Pons (tissue), 1 donor: ENCODE measurements around the gene DAZAP1.
A peak's percentile ranks its signal among the peaks of the same experiment; 100 is the strongest.
"Not testable (repeated sequence)": the region's sequence is repeated elsewhere in the genome, so short reads cannot be mapped to it uniquely, and the experiment has no call there.

Source experiments
- DNase-seq: peaks from one replicate; pipeline ENCODE4 v3.0.0-alpha.2; 2016; ENCODE audit warnings: low spot score

DAZAP1 gene

GRCh38 chr19:1425102-1425837 is 17.9 kb downstream of the DAZAP1 start:
- no peak for DNase-seq

- DNase-seq, result no peak
Observed at GRCh38 chr19:1425902-1426301, 18.5 kb downstream of the DAZAP1 start.

- no peak for DNase-seq
Observed at GRCh38 chr19:1426736-1427135, 19.4 kb downstream of the DAZAP1 start.

GRCh38 chr19:1427221-1427920 is 20.0 kb downstream of the DAZAP1 start:
- no peak for DNase-seq

GRCh38 chr19:1428738-1429391 is 21.5 kb downstream of the DAZAP1 start:
- no peak for DNase-seq

- no peak for DNase-seq
Observed at GRCh38 chr19:1429750-1430149, 22.4 kb downstream of the DAZAP1 start.

- DNase-seq, result no peak
Observed at GRCh38 chr19:1430246-1430645, 22.9 kb downstream of the DAZAP1 start.

GRCh38 chr19:1431759-1432506 is 24.5 kb downstream of the DAZAP1 start:
- DNase-seq, result no peak

GRCh38 chr19:1432507-1432887 is 25.1 kb downstream of the DAZAP1 start:
- no peak for DNase-seq

GRCh38 chr19:1433119-1434039 is 26.0 kb downstream of the DAZAP1 start:
- no peak for DNase-seq

- no peak for DNase-seq
Observed at GRCh38 chr19:1434040-1434366, 26.6 kb downstream of the DAZAP1 start.

GRCh38 chr19:1434577-1435060 is 27.2 kb downstream of the DAZAP1 start:
- DNase-seq, result no peak

GRCh38 chr19:1435378-1435989 is 28.1 kb downstream of the DAZAP1 start:
- DNase-seq, result no peak

GRCh38 chr19:1437609-1438008 is 30.2 kb downstream of the DAZAP1 start:
- no peak for DNase-seq

- DNase-seq, result peak; percentile 88
Observed at GRCh38 chr19:1438035-1438932, 30.9 kb downstream of the DAZAP1 start, which contains the start of gene RPS15. Gene RPS15, plus strand, starts transcription at chr19:1438396. Its CDS starts 30 bp downstream, at chr19:1438426.

GRCh38 chr19:1438933-1439354 is 31.6 kb downstream of the DAZAP1 start:
- no peak for DNase-seq

- not testable (repeated sequence) for DNase-seq
Observed at GRCh38 chr19:1439525-1440417, 32.4 kb downstream of the DAZAP1 start.

GRCh38 chr19:1440418-1440801 is 33.0 kb downstream of the DAZAP1 start:
- no peak for DNase-seq

- DNase-seq, result no peak
Observed at GRCh38 chr19:1441022-1441426, 33.6 kb downstream of the DAZAP1 start.
